HepG2 (cell line): ENCODE results near the gene BCL2L1. TPM values are rescaled to one million over a fixed set of nuclear protein-coding genes. Genes with fewer than 3 reads are reported as not detected.

Source experiments
- AKAP8 ChIP-seq: sonication (generic); formaldehyde crosslinking; IDR thresholded peaks from 2 replicates; pipeline ENCODE4 v1.5.1; 2020; ENCODE audit warnings: mild to moderate bottlenecking, missing genetic modification reagents
- ASH2L ChIP-seq: fragments of 300-600, 200-600 bp; sonication (generic); IDR thresholded peaks from 2 replicates; pipeline ENCODE4 v1.7.0; 2017; ENCODE audit warnings: low read depth, mild to moderate bottlenecking, moderate library complexity, mixed read lengths, low read length; ENCODE audit not compliant: insufficient read length
- HNF4A ChIP-seq: sonication (generic); formaldehyde crosslinking; IDR thresholded peaks from 2 replicates; pipeline ENCODE4 v1.4.0; 2020; ENCODE audit warnings: missing genetic modification reagents
- HNRNPUL1 ChIP-seq: fragments of 200-400 bp; formaldehyde crosslinking; IDR thresholded peaks from 2 replicates; pipeline ENCODE4 v1.6.1; 2017; ENCODE audit warnings: low read depth, mild to moderate bottlenecking, low read length, moderate library complexity
- MTA3 ChIP-seq: sonication (generic); formaldehyde crosslinking; IDR thresholded peaks from 2 replicates; pipeline ENCODE4 v1.4.0; 2020; ENCODE audit warnings: missing genetic modification reagents
- MYC ChIP-seq: sonication (generic); formaldehyde crosslinking; IDR thresholded peaks from 2 replicates; pipeline ENCODE4 v1.9.0; 2021; ENCODE audit warnings: missing genetic modification reagents, borderline replicate concordance
- ONECUT2 ChIP-seq: sonication (generic); formaldehyde crosslinking; IDR thresholded peaks from 2 replicates; pipeline ENCODE4 v1.4.0; 2020; ENCODE audit warnings: missing genetic modification reagents
- SP1 ChIP-seq, 2 experiments: fragments of 450-650 bp in 1 of 2; sonication (generic) in 1 of 2; formaldehyde crosslinking in 1 of 2; IDR thresholded peaks; 2 replicates each; pipeline versions ENCODE4 v1.4.0 to v1.6.1; 2016 to 2020; ENCODE audit warnings: missing genetic modification reagents in 1 of 2
- ZFP37 ChIP-seq: sonication (generic); formaldehyde crosslinking; IDR thresholded peaks from 2 replicates; pipeline ENCODE4 v1.4.0; 2020; ENCODE audit warnings: missing genetic modification reagents, borderline replicate concordance
- ZFP82 ChIP-seq: sonication (generic); formaldehyde crosslinking; IDR thresholded peaks from 2 replicates; pipeline ENCODE4 v1.5.1; 2020; ENCODE audit warnings: mild to moderate bottlenecking, missing genetic modification reagents, borderline replicate concordance
- ZNF138 ChIP-seq: sonication (generic); formaldehyde crosslinking; IDR thresholded peaks from 2 replicates; pipeline ENCODE4 v1.5.0; 2020; ENCODE audit warnings: mild to moderate bottlenecking, low read depth, missing genetic modification reagents
- ZNF333 ChIP-seq: sonication (generic); formaldehyde crosslinking; IDR thresholded peaks from 2 replicates; pipeline ENCODE4 v1.4.0; 2020; ENCODE audit warnings: mild to moderate bottlenecking, missing genetic modification reagents, borderline replicate concordance
- ZNF572 ChIP-seq: sonication (generic); formaldehyde crosslinking; IDR thresholded peaks from 2 replicates; pipeline ENCODE4 v1.5.1; 2020; ENCODE audit warnings: mild to moderate bottlenecking, missing genetic modification reagents
- ZNF773 ChIP-seq: sonication (generic); formaldehyde crosslinking; IDR thresholded peaks from 2 replicates; pipeline ENCODE4 v1.4.0; 2020; ENCODE audit warnings: missing genetic modification reagents, borderline replicate concordance
- polyA plus RNA-seq, 8 experiments: library from polyadenylated mRNA; depleted of rRNA in 3 of 8; stranded (reverse) in 7 of 8; unstranded in 1 of 8; fragments of >200 nt; fragmentation: Illumina TruSeq in 4 of 8; extraction: Trizol in 4 of 8; gene quantifications; 2 replicates each; pipeline versions ENCODE4 v1.2.1 to v1.2.3, GENCODE V29; 2011 to 2016; ENCODE audit warnings: low read depth in 4 of 8, missing spikeins in 1 of 8, mixed read lengths in 1 of 8; ENCODE audit not compliant: insufficient read depth in 1 of 8
- total RNA-seq, 5 experiments: library from RNA; depleted of rRNA; stranded (reverse); fragments of >200 nt; fragmentation: Illumina TruSeq; extraction: Trizol; gene quantifications; 2 replicates each; pipeline ENCODE4 v1.2.3, GENCODE V29; 2016; ENCODE audit warnings: low read depth in 1 of 5
- TF ChIP-seq, protein P1 (sequence below): IDR thresholded peaks from 2 replicates; pipeline ENCODE4 v1.6.1; 2012; ENCODE audit warnings: low read length, improper control_type of control experiment
- TF ChIP-seq, protein P2 (sequence below): sonication (generic); formaldehyde crosslinking; IDR thresholded peaks from 2 replicates; pipeline ENCODE4 v1.8.1; 2022; ENCODE audit warnings: low read depth, mild to moderate bottlenecking, missing genetic modification reagents
- TF ChIP-seq, protein P3 (sequence below): sonication (generic); formaldehyde crosslinking; IDR thresholded peaks from 2 replicates; pipeline ENCODE4 v1.9.0; 2021; ENCODE audit warnings: missing genetic modification reagents, borderline replicate concordance
- TF ChIP-seq, protein P4 (sequence below): sonication (generic); formaldehyde crosslinking; IDR thresholded peaks from 2 replicates; pipeline ENCODE4 v1.4.0; 2020; ENCODE audit warnings: mild to moderate bottlenecking, missing genetic modification reagents

Gene BCL2L1
- total and polyA plus RNA-seq, 2 of the 13 experiments (the other 11 are each of a cell fraction or from before 2014, with no cell fraction given), result 164 to 258 TPM

DNA sequence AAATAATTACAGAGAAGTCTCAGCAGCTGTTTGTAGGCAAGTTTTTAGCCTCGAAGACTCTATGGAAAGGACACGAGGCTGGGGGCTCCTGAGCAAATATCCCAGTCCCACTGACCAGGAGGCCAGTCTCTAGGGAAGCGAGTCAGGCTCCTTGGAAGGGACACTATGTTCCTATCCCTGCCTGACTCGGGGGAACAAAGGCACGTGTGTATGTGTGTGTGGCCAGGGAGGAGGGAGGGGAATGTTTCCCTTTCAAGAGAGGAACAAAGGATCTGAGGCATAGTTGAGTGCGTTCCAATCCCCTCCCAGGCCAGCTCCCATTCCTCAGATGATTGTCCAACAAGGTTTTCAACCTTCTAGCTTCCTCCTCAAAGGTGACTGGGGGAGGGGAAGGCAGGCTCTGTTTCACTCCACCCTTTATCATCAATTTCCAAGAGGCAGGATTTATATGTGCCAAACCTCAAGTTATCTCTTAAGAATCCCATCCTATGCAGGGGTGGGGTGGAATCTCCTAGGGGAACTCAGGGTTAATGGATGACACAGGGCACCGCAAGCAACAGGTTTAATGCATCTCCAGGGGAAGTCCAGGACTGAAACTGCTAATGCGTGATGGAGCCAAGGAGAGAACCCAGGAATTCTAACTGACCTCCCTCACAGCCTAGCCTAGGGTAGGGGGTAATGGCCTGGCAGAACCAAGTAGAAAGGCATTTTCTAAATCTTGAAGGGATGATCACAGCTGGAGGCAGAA is 9.9 kb downstream of the BCL2L1 start (continued):
- TF ChIP-seq, protein P1, sequence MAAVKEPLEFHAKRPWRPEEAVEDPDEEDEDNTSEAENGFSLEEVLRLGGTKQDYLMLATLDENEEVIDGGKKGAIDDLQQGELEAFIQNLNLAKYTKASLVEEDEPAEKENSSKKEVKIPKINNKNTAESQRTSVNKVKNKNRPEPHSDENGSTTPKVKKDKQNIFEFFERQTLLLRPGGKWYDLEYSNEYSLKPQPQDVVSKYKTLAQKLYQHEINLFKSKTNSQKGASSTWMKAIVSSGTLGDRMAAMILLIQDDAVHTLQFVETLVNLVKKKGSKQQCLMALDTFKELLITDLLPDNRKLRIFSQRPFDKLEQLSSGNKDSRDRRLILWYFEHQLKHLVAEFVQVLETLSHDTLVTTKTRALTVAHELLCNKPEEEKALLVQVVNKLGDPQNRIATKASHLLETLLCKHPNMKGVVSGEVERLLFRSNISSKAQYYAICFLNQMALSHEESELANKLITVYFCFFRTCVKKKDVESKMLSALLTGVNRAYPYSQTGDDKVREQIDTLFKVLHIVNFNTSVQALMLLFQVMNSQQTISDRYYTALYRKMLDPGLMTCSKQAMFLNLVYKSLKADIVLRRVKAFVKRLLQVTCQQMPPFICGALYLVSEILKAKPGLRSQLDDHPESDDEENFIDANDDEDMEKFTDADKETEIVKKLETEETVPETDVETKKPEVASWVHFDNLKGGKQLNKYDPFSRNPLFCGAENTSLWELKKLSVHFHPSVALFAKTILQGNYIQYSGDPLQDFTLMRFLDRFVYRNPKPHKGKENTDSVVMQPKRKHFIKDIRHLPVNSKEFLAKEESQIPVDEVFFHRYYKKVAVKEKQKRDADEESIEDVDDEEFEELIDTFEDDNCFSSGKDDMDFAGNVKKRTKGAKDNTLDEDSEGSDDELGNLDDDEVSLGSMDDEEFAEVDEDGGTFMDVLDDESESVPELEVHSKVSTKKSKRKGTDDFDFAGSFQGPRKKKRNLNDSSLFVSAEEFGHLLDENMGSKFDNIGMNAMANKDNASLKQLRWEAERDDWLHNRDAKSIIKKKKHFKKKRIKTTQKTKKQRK, result no peak
- TF ChIP-seq MTA3, result no peak
- no peak for TF ChIP-seq AKAP8 (CRISPR knock-in tag)
- TF ChIP-seq ZNF138 (CRISPR knock-in tag), result no peak
- no peak for TF ChIP-seq ZNF333 (CRISPR knock-in tag)
- 0 out of 2 replicates have a peak, but pooled peaks have one; percentile 41 for TF ChIP-seq ONECUT2 (CRISPR knock-in tag)
- TF ChIP-seq, protein P2, sequence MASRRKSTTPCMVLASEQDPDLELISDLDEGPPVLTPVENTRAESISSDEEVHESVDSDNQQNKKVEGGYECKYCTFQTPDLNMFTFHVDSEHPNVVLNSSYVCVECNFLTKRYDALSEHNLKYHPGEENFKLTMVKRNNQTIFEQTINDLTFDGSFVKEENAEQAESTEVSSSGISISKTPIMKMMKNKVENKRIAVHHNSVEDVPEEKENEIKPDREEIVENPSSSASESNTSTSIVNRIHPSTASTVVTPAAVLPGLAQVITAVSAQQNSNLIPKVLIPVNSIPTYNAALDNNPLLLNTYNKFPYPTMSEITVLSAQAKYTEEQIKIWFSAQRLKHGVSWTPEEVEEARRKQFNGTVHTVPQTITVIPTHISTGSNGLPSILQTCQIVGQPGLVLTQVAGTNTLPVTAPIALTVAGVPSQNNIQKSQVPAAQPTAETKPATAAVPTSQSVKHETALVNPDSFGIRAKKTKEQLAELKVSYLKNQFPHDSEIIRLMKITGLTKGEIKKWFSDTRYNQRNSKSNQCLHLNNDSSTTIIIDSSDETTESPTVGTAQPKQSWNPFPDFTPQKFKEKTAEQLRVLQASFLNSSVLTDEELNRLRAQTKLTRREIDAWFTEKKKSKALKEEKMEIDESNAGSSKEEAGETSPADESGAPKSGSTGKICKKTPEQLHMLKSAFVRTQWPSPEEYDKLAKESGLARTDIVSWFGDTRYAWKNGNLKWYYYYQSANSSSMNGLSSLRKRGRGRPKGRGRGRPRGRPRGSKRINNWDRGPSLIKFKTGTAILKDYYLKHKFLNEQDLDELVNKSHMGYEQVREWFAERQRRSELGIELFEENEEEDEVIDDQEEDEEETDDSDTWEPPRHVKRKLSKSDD (CRISPR knock-in tag), result no peak
- no peak; the same call in 1 of the 2 replicates for TF ChIP-seq MYC
- no peak for TF ChIP-seq SP1 (IDR thresholded peaks at IDR 0.05)
- no peak for TF ChIP-seq SP1 (CRISPR knock-in tag; IDR thresholded peaks at IDR 0.05)
- peak; percentile 36; the same call in 1 of the 2 replicates for TF ChIP-seq HNF4A (CRISPR knock-in tag)
- TF ChIP-seq HNRNPUL1, result no peak
- no peak for TF ChIP-seq ZFP82 (CRISPR knock-in tag)
- TF ChIP-seq, protein P3, sequence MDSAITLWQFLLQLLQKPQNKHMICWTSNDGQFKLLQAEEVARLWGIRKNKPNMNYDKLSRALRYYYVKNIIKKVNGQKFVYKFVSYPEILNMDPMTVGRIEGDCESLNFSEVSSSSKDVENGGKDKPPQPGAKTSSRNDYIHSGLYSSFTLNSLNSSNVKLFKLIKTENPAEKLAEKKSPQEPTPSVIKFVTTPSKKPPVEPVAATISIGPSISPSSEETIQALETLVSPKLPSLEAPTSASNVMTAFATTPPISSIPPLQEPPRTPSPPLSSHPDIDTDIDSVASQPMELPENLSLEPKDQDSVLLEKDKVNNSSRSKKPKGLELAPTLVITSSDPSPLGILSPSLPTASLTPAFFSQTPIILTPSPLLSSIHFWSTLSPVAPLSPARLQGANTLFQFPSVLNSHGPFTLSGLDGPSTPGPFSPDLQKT (CRISPR knock-in tag), result no peak
- TF ChIP-seq ZNF572 (CRISPR knock-in tag), result 0 out of 2 replicates have a peak, but pooled peaks have one; percentile 67
- TF ChIP-seq, protein P4, sequence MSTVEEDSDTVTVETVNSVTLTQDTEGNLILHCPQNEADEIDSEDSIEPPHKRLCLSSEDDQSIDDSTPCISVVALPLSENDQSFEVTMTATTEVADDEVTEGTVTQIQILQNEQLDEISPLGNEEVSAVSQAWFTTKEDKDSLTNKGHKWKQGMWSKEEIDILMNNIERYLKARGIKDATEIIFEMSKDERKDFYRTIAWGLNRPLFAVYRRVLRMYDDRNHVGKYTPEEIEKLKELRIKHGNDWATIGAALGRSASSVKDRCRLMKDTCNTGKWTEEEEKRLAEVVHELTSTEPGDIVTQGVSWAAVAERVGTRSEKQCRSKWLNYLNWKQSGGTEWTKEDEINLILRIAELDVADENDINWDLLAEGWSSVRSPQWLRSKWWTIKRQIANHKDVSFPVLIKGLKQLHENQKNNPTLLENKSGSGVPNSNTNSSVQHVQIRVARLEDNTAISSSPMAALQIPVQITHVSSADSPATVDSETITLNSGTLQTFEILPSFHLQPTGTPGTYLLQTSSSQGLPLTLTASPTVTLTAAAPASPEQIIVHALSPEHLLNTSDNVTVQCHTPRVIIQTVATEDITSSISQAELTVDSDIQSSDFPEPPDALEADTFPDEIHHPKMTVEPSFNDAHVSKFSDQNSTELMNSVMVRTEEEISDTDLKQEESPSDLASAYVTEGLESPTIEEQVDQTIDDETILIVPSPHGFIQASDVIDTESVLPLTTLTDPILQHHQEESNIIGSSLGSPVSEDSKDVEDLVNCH (CRISPR knock-in tag), result no peak
- TF ChIP-seq ASH2L, result no peak
- TF ChIP-seq ZNF773 (CRISPR knock-in tag), result no peak
- TF ChIP-seq ZFP37, result no peak
